SK-N-SH (cell line): ENCODE measurements around the gene KRTAP19-6. TPM values are rescaled to one million over a fixed set of nuclear protein-coding genes. Genes with fewer than 3 reads are reported as not detected.

Experiments used
- CTCF ChIA-PET: fragments of 300-600, 350-600 bp; formaldehyde crosslinking; extraction: SDS; loops from one replicate; lab custom pipeline; 2021; lab: Yijun Ruan, JAX
- POLR2A ChIA-PET: fragments of 350-600 bp; sonication (Branson Sonifier 250); formaldehyde crosslinking; extraction: SDS; loops from one replicate; lab custom pipeline; 2020; ENCODE audit warnings: antibody characterized with exemption, inconsistent platforms; lab: Yijun Ruan, JAX
- DNase-seq: peaks from one replicate; pipeline ENCODE4 v3.0.0; 2012
- H2AFZ ChIP-seq: fragments of 200-600 bp; sonication (generic); 2 replicates; pipeline ENCODE4 v1.8.1; 2016; ENCODE audit warnings: antibody characterized with exemption, mild to moderate bottlenecking, low read depth
- H3F3A ChIP-seq: fragments of 200-600 bp; sonication (generic); replicated peaks from 2 replicates; pipeline ENCODE3; 2016; ENCODE audit warnings: antibody characterized with exemption, mild to moderate bottlenecking; ENCODE audit not compliant: insufficient read depth
- H3K27ac ChIP-seq, 2 experiments: fragments of 200-500 bp in 1 of 2; fragments of 200-600 bp in 1 of 2; sonication (Bioruptor generic) in 1 of 2; sonication (generic), shearing (Covaris generic) in 1 of 2; 2 replicates each; pipeline versions ENCODE4 v1.5.1 to v1.6.1; 2014 to 2016; ENCODE audit warnings: low read depth in 2 of 2, inconsistent platforms in 1 of 2, low read length in 1 of 2, mild to moderate bottlenecking in 1 of 2, mixed read lengths in 1 of 2
- H3K27me3 ChIP-seq: fragments of 200-600 bp; sonication (generic), shearing (Covaris generic); 2 replicates; pipeline ENCODE4 v1.6.1; 2016; ENCODE audit warnings: mixed run types; ENCODE audit not compliant: insufficient read depth
- H3K36me3 ChIP-seq, 2 experiments: fragments of 200-500 bp in 1 of 2; fragments of 200-600 bp in 1 of 2; sonication (Bioruptor generic) in 1 of 2; sonication (generic) in 1 of 2; replicated peaks in 1 of 2; 2 replicates each; pipeline versions ENCODE3 to v1.5.1; 2014 to 2016; ENCODE audit warnings: low read length in 1 of 2, mild to moderate bottlenecking in 1 of 2; ENCODE audit not compliant: insufficient read depth in 2 of 2, control insufficient read depth in 1 of 2
- H3K4me1 ChIP-seq, 2 experiments: fragments of 200-500 bp in 1 of 2; fragments of 200-600 bp in 1 of 2; sonication (Bioruptor generic) in 1 of 2; sonication (generic), shearing (Covaris generic) in 1 of 2; 2 replicates each; pipeline versions ENCODE4 v1.5.1 to v1.6.1; 2014 to 2016; ENCODE audit warnings: low read depth in 1 of 2, low read length in 1 of 2, mixed run types in 1 of 2; ENCODE audit not compliant: insufficient read depth in 2 of 2, control insufficient read depth in 1 of 2
- H3K4me2 ChIP-seq: fragments of 200-600 bp; sonication (generic), shearing (Covaris generic); 2 replicates; pipeline ENCODE4 v1.6.1; 2017; ENCODE audit warnings: mixed run types
- H3K4me3 ChIP-seq, 2 experiments: fragments of 200-500 bp in 1 of 2; fragments of 200-600 bp in 1 of 2; sonication (Bioruptor generic) in 1 of 2; sonication (generic), shearing (Covaris generic) in 1 of 2; 2 replicates each; pipeline versions ENCODE4 v1.5.1 to v1.8.1; 2014 to 2016; ENCODE audit warnings: low read depth in 2 of 2, inconsistent platforms in 1 of 2, low read length in 1 of 2, mild to moderate bottlenecking in 1 of 2, mixed read lengths in 1 of 2, moderate library complexity in 1 of 2
- H3K79me2 ChIP-seq: fragments of 200-600 bp; sonication (generic); 2 replicates; pipeline ENCODE4 v1.8.1; 2017; ENCODE audit warnings: mild to moderate bottlenecking; ENCODE audit not compliant: insufficient read depth
- H3K9ac ChIP-seq: fragments of 200-600 bp; sonication (generic); 2 replicates; pipeline ENCODE4 v1.6.1; 2017; ENCODE audit warnings: mixed run types
- H3K9me2 ChIP-seq: fragments of 200-600 bp; sonication (generic); 2 replicates; pipeline ENCODE4 v1.6.1; 2017; ENCODE audit warnings: mixed run types
- H3K9me3 ChIP-seq: fragments of 200-600 bp; sonication (generic); 2 replicates; pipeline ENCODE4 v1.6.1; 2017; ENCODE audit warnings: mixed run types, mild to moderate bottlenecking, moderate library complexity
- H4K20me1 ChIP-seq: fragments of 200-600 bp; sonication (generic); 2 replicates; pipeline ENCODE4 v1.6.1; 2017; ENCODE audit warnings: mild to moderate bottlenecking, mixed run types; ENCODE audit not compliant: insufficient read depth
- ELF1 ChIP-seq: IDR thresholded peaks from 2 replicates; pipeline ENCODE4 v1.4.0; 2012
- FOSL2 ChIP-seq: IDR thresholded peaks from 2 replicates; pipeline ENCODE4 v1.4.0; 2012; ENCODE audit warnings: low read depth, mild to moderate bottlenecking, moderate library complexity, borderline replicate concordance
- GABPA ChIP-seq: IDR thresholded peaks from 2 replicates; pipeline ENCODE4 v1.4.0; 2012; ENCODE audit warnings: low read depth, mild to moderate bottlenecking
- GATA2 ChIP-seq: sonication (generic); formaldehyde crosslinking; IDR thresholded peaks from 2 replicates; pipeline ENCODE4 v1.5.0; 2020; ENCODE audit warnings: mild to moderate bottlenecking, missing genetic modification reagents
- MXI1 ChIP-seq: IDR thresholded peaks from 2 replicates; pipeline ENCODE4 v1.6.1; 2012; ENCODE audit warnings: mild to moderate bottlenecking, low read depth, low read length, improper control_type of control experiment
- RAD21 ChIP-seq: IDR thresholded peaks from 2 replicates; pipeline ENCODE4 v1.6.1; 2012; ENCODE audit warnings: mild to moderate bottlenecking, low read length
- RXRA ChIP-seq: IDR thresholded peaks from 2 replicates; pipeline ENCODE4 v1.4.0; 2012; ENCODE audit warnings: low read depth, mild to moderate bottlenecking, borderline replicate concordance
- SMC3 ChIP-seq: IDR thresholded peaks from 2 replicates; pipeline ENCODE4 v1.6.1; 2012; ENCODE audit warnings: low read depth, low read length, improper control_type of control experiment
- TCF12 ChIP-seq: IDR thresholded peaks from 2 replicates; pipeline ENCODE4 v1.4.0; 2012
- TEAD4 ChIP-seq: IDR thresholded peaks from 2 replicates; pipeline ENCODE4 v1.4.0; 2012; ENCODE audit warnings: mild to moderate bottlenecking, borderline replicate concordance; ENCODE audit not compliant: insufficient read depth
- WGBS: methylation state at CpG from one replicate; pipeline ENCODE4 v1.1.6; 2017; ENCODE audit warnings: low lambda C conversion rate; 5-methylcytosine and 5-hydroxymethylcytosine counted together
- polyA plus RNA-seq, 3 experiments: library from polyadenylated mRNA; depleted of rRNA; stranded (reverse); fragments of >200 nt; gene quantifications; 2 replicates each; pipeline ENCODE4 v1.2.3, GENCODE V29; 2012
- small RNA-seq, 7 experiments: library from RNA; depleted of rRNA; stranded (forward); fragments of <200 nt; gene quantifications; one replicate each; pipeline ENCODE3, GENCODE V24; 2012
- TF ChIP-seq, protein P1 (sequence below): IDR thresholded peaks from 2 replicates; pipeline ENCODE4 v1.4.0; 2012; ENCODE audit warnings: low read depth

KRTAP19-6 gene
- polyA plus RNA-seq, 1 of the 3 experiments (the other 2 are of a cell fraction), result not detected

DNA sequence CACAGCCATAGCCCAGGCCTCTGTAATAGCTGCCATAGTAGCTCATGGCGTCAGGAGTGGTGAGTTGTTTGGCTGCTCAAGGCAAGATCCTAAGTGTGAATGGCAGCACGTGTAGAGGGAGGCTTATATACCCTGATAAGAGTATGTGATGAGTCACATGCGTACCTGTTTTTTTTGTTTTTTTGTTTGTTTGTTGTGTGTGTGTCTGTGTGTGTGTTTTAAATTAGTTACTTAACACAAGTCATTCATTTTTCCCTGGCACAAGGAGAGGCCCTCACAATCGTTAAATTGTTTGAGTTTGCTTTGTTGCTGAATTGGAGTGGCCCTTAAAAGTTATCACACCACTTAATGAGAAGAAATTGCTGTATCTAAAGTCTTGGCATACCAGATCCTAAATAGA, 44.6 kb downstream of the KRTAP19-6 start, which contains the start of gene KRTAP19-4:
Gene KRTAP19-4 (minus strand): TSS at position 101 of the 400 bp plus-strand sequence. CDS start 55 bp downstream, at position 46.
- no peak for TF ChIP-seq SMC3
- ChIA-PET CTCF (no interaction called here), POLR2A (no interaction called here)
- H3K9me3 ChIP-seq, result no peaks in the 10 kb centered on the region
- no peak within 1 kb of the TSS for H3K4me2 ChIP-seq
- DNase-seq, result no peak
- H3K4me1 ChIP-seq, result no peaks in the 10 kb centered on the region
- H2AFZ ChIP-seq, result no peak within 1 kb of the TSS
- H3K27ac ChIP-seq, result no peak within 1 kb of the TSS
- H3F3A ChIP-seq, result no peaks in the 10 kb centered on the region
- no peaks in the 10 kb centered on the region for H3K36me3 ChIP-seq
- H3K9me2 ChIP-seq, result no peaks in the 10 kb centered on the region
- no peaks in the 10 kb centered on the region for H3K79me2 ChIP-seq
- H4K20me1 ChIP-seq, result no peaks in the 10 kb centered on the region
- WGBS, result 1% methylated on average over 4 of the region's 4 CpGs
- no peak within 1 kb of the TSS for H3K4me3 ChIP-seq
- H3K9ac ChIP-seq, result no peak within 1 kb of the TSS
- peaks cover 2% of the 10 kb centered on the region; the same call in 1 of the 2 replicates for H3K27me3 ChIP-seq

DNA sequence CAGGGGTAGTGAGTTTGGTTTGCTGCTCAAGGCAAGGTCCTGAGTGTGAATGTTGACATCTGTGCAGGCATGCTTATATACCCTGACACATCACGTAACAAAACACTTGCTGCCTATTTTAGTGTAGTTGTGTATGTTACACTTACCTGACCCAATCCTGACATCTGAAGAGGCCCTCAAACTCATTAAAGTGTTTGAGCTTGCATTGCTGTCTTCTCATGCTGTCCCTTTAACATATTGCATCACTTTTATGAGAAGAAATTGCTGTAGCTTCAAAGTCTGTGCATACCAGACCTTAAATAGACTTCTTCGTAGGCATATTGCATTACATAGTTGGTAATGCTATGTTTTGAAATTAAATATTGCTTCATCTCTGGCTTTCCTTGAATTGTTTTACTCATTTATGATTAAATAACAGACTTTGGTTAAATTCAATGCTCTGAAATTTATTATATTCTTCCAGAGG, 49.7 kb downstream of the KRTAP19-6 start, which contains the start of gene KRTAP19-3:
Gene KRTAP19-3 (minus strand): TSS at position 51 of the 466 bp plus-strand sequence. CDS start 56 bp downstream, outside the sequence.
- H3K4me3 ChIP-seq, result no peak within 1 kb of the TSS
- H3K27ac ChIP-seq, result no peak within 1 kb of the TSS
- no peaks in the 10 kb centered on the region for H3K9me2 ChIP-seq
- TF ChIP-seq TCF12 (no peak), GABPA (no peak), ELF1 (no peak), FOSL2 (no peak), GATA2 (no peak), SMC3 (no peak), RAD21 (no peak), TEAD4 (no peak), RXRA (no peak), MXI1 (no peak)
- TF ChIP-seq, protein P1, sequence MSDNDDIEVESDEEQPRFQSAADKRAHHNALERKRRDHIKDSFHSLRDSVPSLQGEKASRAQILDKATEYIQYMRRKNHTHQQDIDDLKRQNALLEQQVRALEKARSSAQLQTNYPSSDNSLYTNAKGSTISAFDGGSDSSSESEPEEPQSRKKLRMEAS, result no peak
- no peaks in the 10 kb centered on the region for H3K4me1 ChIP-seq
- no peaks in the 10 kb centered on the region; the same call in 1 of the 2 replicates for H3K9me3 ChIP-seq
- 0% methylated on average over 2 of the region's 2 CpGs for WGBS
- DNase-seq, result no peak
- H3K4me2 ChIP-seq, result no peak within 1 kb of the TSS
- ChIA-PET POLR2A (no interaction called here), CTCF (no interaction called here)
- H2AFZ ChIP-seq, result no peak within 1 kb of the TSS
- no peak within 1 kb of the TSS for H3K9ac ChIP-seq
- H3K27me3 ChIP-seq, result peaks cover 8% of the 10 kb centered on the region; the same call in 1 of the 2 replicates
- H3K79me2 ChIP-seq, result no peaks in the 10 kb centered on the region
- no peaks in the 10 kb centered on the region for H3K36me3 ChIP-seq
- no peaks in the 10 kb centered on the region for H4K20me1 ChIP-seq
- H3F3A ChIP-seq, result no peaks in the 10 kb centered on the region

Small RNA genes within 50 kb of the gene (small RNA-seq; reads per million reads assigned to genes)
- gene AP000567.1, result 0 to 0.10 (median 0) reads per million in 7 experiments
- gene KRTAP19-10P, result 0 reads per million in 7 experiments
- gene KRTAP19-11P, result 0 to 4.5 (median 0) reads per million in 7 experiments
- gene KRTAP19-9P, result 0 reads per million in 7 experiments
- gene KRTAP22-2, result 0 reads per million in 7 experiments

Other genes with a start within 250 kb of the KRTAP19-6 start
- not detected in 2 replicates for gene KRTAP26-1, start 221.5 kb downstream of the KRTAP19-6 start, polyA plus RNA-seq (2012; rRNA removed)
- gene KRTAP27-1, start 204.2 kb downstream of the KRTAP19-6 start, polyA plus RNA-seq (2012; rRNA removed), result not detected in 2 replicates
- gene KRTAP23-1, start 193.3 kb downstream of the KRTAP19-6 start, polyA plus RNA-seq (2012; rRNA removed), result not detected in 2 replicates
- gene KRTAP13-2, start 169.6 kb downstream of the KRTAP19-6 start, polyA plus RNA-seq (2012; rRNA removed), result not detected in 2 replicates
- gene KRTAP13-1, start 145.8 kb downstream of the KRTAP19-6 start, polyA plus RNA-seq (2012; rRNA removed), result not detected in 2 replicates
- gene KRTAP13-3, start 115.9 kb downstream of the KRTAP19-6 start, polyA plus RNA-seq (2012; rRNA removed), result not detected in 2 replicates
- not detected in 2 replicates for gene KRTAP13-4, start 111.6 kb downstream of the KRTAP19-6 start, polyA plus RNA-seq (2012; rRNA removed)
- gene KRTAP15-1, start 101.6 kb downstream of the KRTAP19-6 start, polyA plus RNA-seq (2012; rRNA removed), result not detected in 2 replicates
- not detected in 2 replicates for gene KRTAP19-1, start 61.5 kb downstream of the KRTAP19-6 start, polyA plus RNA-seq (2012; rRNA removed)
- gene KRTAP19-2, start 54.4 kb downstream of the KRTAP19-6 start, polyA plus RNA-seq (2012; rRNA removed), result not detected in 2 replicates
- gene KRTAP19-3, start 49.9 kb downstream of the KRTAP19-6 start, polyA plus RNA-seq (2012; rRNA removed), result not detected in 2 replicates
- gene KRTAP19-4, start 44.7 kb downstream of the KRTAP19-6 start, polyA plus RNA-seq (2012; rRNA removed), result not detected in 2 replicates
- gene KRTAP19-5, start 39.7 kb downstream of the KRTAP19-6 start, polyA plus RNA-seq (2012; rRNA removed), result not detected in 2 replicates
- not detected in 2 replicates for gene KRTAP19-7, start 19.4 kb upstream of the KRTAP19-6 start, polyA plus RNA-seq (2012; rRNA removed)
- gene KRTAP22-2, start 48.5 kb upstream of the KRTAP19-6 start, polyA plus RNA-seq (2012; rRNA removed), result not detected in 2 replicates
- not detected in 2 replicates for gene KRTAP6-3, start 50.6 kb upstream of the KRTAP19-6 start, polyA plus RNA-seq (2012; rRNA removed)
- gene KRTAP6-2, start 57.0 kb upstream of the KRTAP19-6 start, polyA plus RNA-seq (2012; rRNA removed), result not detected in 2 replicates
- not detected in 2 replicates for gene KRTAP22-1, start 59.2 kb upstream of the KRTAP19-6 start, polyA plus RNA-seq (2012; rRNA removed)
- not detected in 2 replicates for gene KRTAP6-1, start 72.1 kb upstream of the KRTAP19-6 start, polyA plus RNA-seq (2012; rRNA removed)
- not detected in 2 replicates for gene KRTAP20-1, start 74.6 kb upstream of the KRTAP19-6 start, polyA plus RNA-seq (2012; rRNA removed)
- not detected in 2 replicates for gene KRTAP20-4, start 78.8 kb upstream of the KRTAP19-6 start, polyA plus RNA-seq (2012; rRNA removed)
- gene KRTAP20-2, start 93.3 kb upstream of the KRTAP19-6 start, polyA plus RNA-seq (2012; rRNA removed), result not detected in 2 replicates
- not detected in 2 replicates for gene KRTAP20-3, start 101.0 kb upstream of the KRTAP19-6 start, polyA plus RNA-seq (2012; rRNA removed)
- gene KRTAP21-3, start 176.9 kb upstream of the KRTAP19-6 start, polyA plus RNA-seq (2012; rRNA removed), result not detected in 2 replicates
- not detected in 2 replicates for gene KRTAP21-2, start 205.4 kb upstream of the KRTAP19-6 start, polyA plus RNA-seq (2012; rRNA removed)
- gene KRTAP21-1, start 213.6 kb upstream of the KRTAP19-6 start, polyA plus RNA-seq (2012; rRNA removed), result not detected in 2 replicates